Heart right ventricle (tissue), 16 donors: Measurements from ENCODE around the gene ATAD1. TPM values are rescaled to one million over a fixed set of nuclear protein-coding genes. Genes with fewer than 3 reads are reported as not detected.
A peak's percentile ranks its signal among the peaks of the same experiment; 100 is the strongest.
"Not testable (repeated sequence)": the region's sequence is repeated elsewhere in the genome, so short reads cannot be mapped to it uniquely, and the experiment has no call there.

ENCODE experiments used
- ATAC-seq, 8 donors: fragments of 200-7000 bp; cut with Tn5 transposase; one replicate each; pipeline ENCODE4 v1.9.1; 2020; ENCODE audit warnings: mild to moderate bottlenecking in 8 of 8, moderate library complexity in 8 of 8, moderate number of reproducible peaks in 1 of 8
- DNase-seq, 2 donors: peaks; one replicate each; pipeline ENCODE4 v3.0.0-alpha.2; 2020
- H3K27ac ChIP-seq, 10 donors: fragments of 200-600 bp; sonication (generic) in 2 of 10; one replicate each; pipeline versions ENCODE4 v1.5.0 to v1.8.0; 2020 to 2022; ENCODE audit warnings: mild to moderate bottlenecking in 3 of 10
- H3K27me3 ChIP-seq, 7 donors: fragments of 200-600 bp; one replicate each; pipeline ENCODE4 v1.8.0; 2021 to 2022; ENCODE audit warnings: mild to moderate bottlenecking in 2 of 7
- H3K36me3 ChIP-seq, 9 donors: fragments of 200-600 bp; sonication (generic) in 1 of 9; one replicate each; pipeline versions ENCODE4 v1.5.0 to v1.8.0; 2020 to 2022; ENCODE audit warnings: mild to moderate bottlenecking in 2 of 9
- H3K4me1 ChIP-seq, 9 donors: fragments of 200-600 bp; sonication (generic) in 1 of 9; one replicate each; pipeline versions ENCODE4 v1.5.0 to v1.8.0; 2020 to 2022; ENCODE audit warnings: mild to moderate bottlenecking in 4 of 9
- H3K4me3 ChIP-seq, 10 donors: fragments of 200-600 bp; sonication (generic) in 2 of 10; one replicate each; pipeline versions ENCODE4 v1.5.0 to v1.8.0; 2020 to 2022; ENCODE audit warnings: mild to moderate bottlenecking in 7 of 10, moderate library complexity in 2 of 10
- H3K9me3 ChIP-seq, 11 donors: fragments of 200-600 bp in 10 of 11; sonication (generic) in 2 of 11; one replicate each; pipeline versions ENCODE4 v1.5.0 to v1.8.0; 2013 to 2022; ENCODE audit warnings: mild to moderate bottlenecking in 2 of 11, control low read depth in 1 of 11, moderate library complexity in 1 of 11
- CTCF ChIP-seq, 9 donors: fragments of 200-600 bp; sonication (generic) in 2 of 9; IDR thresholded peaks; one replicate each; pipeline versions ENCODE4 v1.5.0 to v1.8.0; 2021 to 2022; ENCODE audit warnings: antibody characterized with exemption in 9 of 9, mild to moderate bottlenecking in 5 of 9, moderate library complexity in 1 of 9
- WGBS, 2 donors: extraction: QIAGEN DNeasy Blood & Tissue Kit; methylation state at CpG; one replicate each; pipeline ENCODE4 v1.1.7; 2013; ENCODE audit warnings: inconsistent platforms in 1 of 2; 5-methylcytosine and 5-hydroxymethylcytosine counted together
- intact Hi-C, 10 donors: fragments of 100-400 bp; cut with DNase I; formaldehyde crosslinking; loops; one replicate each; pipeline versions ENCODE4 v1.11.1 to v1.14.2; 2022
- polyA plus RNA-seq, 2 donors: library from polyadenylated mRNA; stranded (reverse); fragments of 200-250 nt; gene quantifications; one replicate each; pipeline ENCODE4 v1.2.3, GENCODE V29; 2013
- total RNA-seq, 10 donors: library from RNA; stranded (reverse); fragmentation: NEBNext Ultra II Directional in 3 of 10; extraction: Animal tissue kit (Norgen Biotek cat#: 25700) in 3 of 10; gene quantifications; one replicate each; pipeline versions ENCODE4 v1.2.1 to v1.2.4, GENCODE V29; 2021 to 2023
- donor health status: Arrhythmogenic right ventricular cardiomyopathy.
- donor health status: ischemic (EF 13 %, LVEDD 7.1; RV severe dilation, severe dysfunction).
- donor health status: healthy with polysubstance abuse.
- donor health status: DM: no; HTN: yes; CAD: no.
- donor health status: DM: no; HTN: no; CAD: no.
- donor health status: ischemic (EF 25% LVEDD 6.9; RV normal size, moderate dysfunction).
- donor health status: ischemic (EF 25% LVEDD 5.7; RV mildly dilated, moderate dysfunction).
- donor health status: healthy.
- donor health status: DM: yes; HTN: yes; CAD: no.
- donor health status: Ischemic cardiomyopathy.
- donor health status: ischemic (EF 35%, LVEDD 5.7; RV mildly dilated, moderate dysfunction).
- donor health status: nonischemic (EF 11% LVEDD 7.7; RV severe dilation, severe dysfunction).
- donor health status: DM: yes; HTN: yes; CAD: no.
- donor health status: PGD.
- donor health status: ischemic (EF 29% LVEDD 5.4; RV normal size, mild dysfunction).
- donor health status: nonischemic (EF 23%, LVEDD 6.1; RV moderate dilation, normal function).

The ATAD1 gene
- total and polyA plus RNA-seq, 12 donors: 18.4 to 147 (median 97.8) TPM

GRCh38 chr10:87849001-87849400 is 31.0 kb upstream of the ATAD1 start:
- no peaks in the 10 kb centered on the region for H3K9me3 ChIP-seq
- no peak overlapping the region for H3K4me3 ChIP-seq
- H3K27ac ChIP-seq: no peak overlapping the region
- no peaks in the 10 kb centered on the region for H3K27me3 ChIP-seq
- DNase-seq (no peak), ATAC-seq (no peak)
- peaks cover 0 to 5% (median 0%) of the 10 kb centered on the region in 9 donors for H3K4me1 ChIP-seq
- intact Hi-C loops: loop anchor here in 2 of 10 donors (5.0 kb wide), 1 partner anchor 703 kb away; no protein-coding TSS in a partner anchor
- no peaks in the 10 kb centered on the region for H3K36me3 ChIP-seq
- no peak for TF ChIP-seq CTCF (IDR thresholded peaks at IDR 0.05)

- no peaks in the 10 kb centered on the region for H3K9me3 ChIP-seq
- no peak overlapping the region for H3K4me3 ChIP-seq
- H3K36me3 ChIP-seq: no peaks in the 10 kb centered on the region
- DNase-seq (no peak), ATAC-seq (no peak)
- H3K4me1 ChIP-seq: peaks cover 0 to 9% (median 0%) of the 10 kb centered on the region in 9 donors
- intact Hi-C loops: loop anchor here in 2 of 10 donors (5.0 kb wide), 1 partner anchor 705 kb away; no protein-coding TSS in a partner anchor
- H3K27ac ChIP-seq: no peak overlapping the region
- H3K27me3 ChIP-seq: no peaks in the 10 kb centered on the region
- TF ChIP-seq CTCF (IDR thresholded peaks at IDR 0.05): no peak
Measured at GRCh38 chr10:87847550-87847949, 29.5 kb upstream of the ATAD1 start.

GRCh38 chr10:87846711-87847110 is 28.7 kb upstream of the ATAD1 start:
- not testable (repeated sequence) for ATAC-seq, H3K4me1 ChIP-seq, H3K36me3 ChIP-seq, H3K9me3 ChIP-seq, H3K27me3 ChIP-seq, DNase-seq, H3K4me3 ChIP-seq, H3K27ac ChIP-seq
- intact Hi-C loops: loop anchor here in 2 of 10 donors (5.0 kb wide), 1 partner anchor 706 kb away; no protein-coding TSS in a partner anchor
- WGBS, 2 donors: 92 to 94% methylated on average over 8 of the region's 8 CpGs

GRCh38 chr10:87846023-87846422 is 28.0 kb upstream of the ATAD1 start:
- peak in 3 of 8 donors; percentile 41 to 57 (median 53) for ATAC-seq
- intact Hi-C loops: loop anchor here in 2 of 10 donors (5.0 kb wide), 1 partner anchor 706 kb away; no protein-coding TSS in a partner anchor
- Histone ChIP-seq H3K27me3 (no peaks in the 10 kb centered on the region), H3K27ac (no peak overlapping the region), H3K4me3 (no peak overlapping the region), H3K4me1 (peaks cover 0 to 6% (median 0%) of the 10 kb centered on the region in 9 donors), H3K36me3 (no peaks in the 10 kb centered on the region), H3K9me3 (no peaks in the 10 kb centered on the region)
- 33 to 50% methylated on average over 7 of the region's 7 CpGs for WGBS, 2 donors
- TF ChIP-seq CTCF (IDR thresholded peaks at IDR 0.05): no peak
- DNase-seq: no peak

GRCh38 chr10:87845624-87845998 is 27.6 kb upstream of the ATAD1 start:
- intact Hi-C loops: loop anchor here in 2 of 10 donors (5.0 kb wide), 1 partner anchor 707 kb away; no protein-coding TSS in a partner anchor
- WGBS, 2 donors: 71 to 72% methylated on average over 3 of the region's 3 CpGs
- Histone ChIP-seq H3K27ac (no peak overlapping the region), H3K36me3 (no peaks in the 10 kb centered on the region), H3K4me1 (peaks cover 0 to 4% (median 0%) of the 10 kb centered on the region in 9 donors), H3K27me3 (no peaks in the 10 kb centered on the region), H3K4me3 (no peak overlapping the region), H3K9me3 (no peaks in the 10 kb centered on the region)
- ATAC-seq (no peak), DNase-seq (no peak)
- no peak for TF ChIP-seq CTCF (IDR thresholded peaks at IDR 0.05)
